Trophoblast cell (in vitro differentiated cells and primary cell): ENCODE measurements around the gene PDPN.
A peak's percentile ranks its signal among the peaks of the same experiment; 100 is the strongest.

ENCODE experiments used
- DNase-seq, 2 donors: peaks; one replicate each; pipeline ENCODE4 v3.0.0-alpha.2; 2016
- H2AFZ ChIP-seq: 2 replicates; pipeline ENCODE4 v1.6.1; 2013; ENCODE audit warnings: low read length, moderate library complexity, mild to moderate bottlenecking; ENCODE audit not compliant: insufficient read depth, poor library complexity
- H2AK5ac ChIP-seq: 2 replicates; pipeline ENCODE4 v1.6.1; 2013; ENCODE audit warnings: mild to moderate bottlenecking, low read length
- H2BK120ac ChIP-seq: 2 replicates; pipeline ENCODE4 v1.6.1; 2013; ENCODE audit warnings: low read length, mild to moderate bottlenecking, moderate library complexity; ENCODE audit not compliant: insufficient read depth, poor library complexity
- H2BK12ac ChIP-seq: 2 replicates; pipeline ENCODE4 v1.6.1; 2013; ENCODE audit warnings: mild to moderate bottlenecking, low read length, moderate library complexity
- H2BK5ac ChIP-seq: 2 replicates; pipeline ENCODE4 v1.6.1; 2013; ENCODE audit warnings: low read length, low read depth, moderate library complexity, mild to moderate bottlenecking; ENCODE audit not compliant: poor library complexity
- H3K14ac ChIP-seq: 2 replicates; pipeline ENCODE4 v1.6.1; 2013; ENCODE audit warnings: mild to moderate bottlenecking, low read length
- H3K18ac ChIP-seq: 2 replicates; pipeline ENCODE4 v1.6.1; 2013; ENCODE audit warnings: mild to moderate bottlenecking, low read length
- H3K23ac ChIP-seq: 2 replicates; pipeline ENCODE4 v1.6.1; 2013; ENCODE audit warnings: low read length
- H3K27ac ChIP-seq: 2 replicates; pipeline ENCODE4 v1.5.1; 2013; ENCODE audit warnings: low read depth, mild to moderate bottlenecking, inconsistent platforms, low read length, moderate library complexity
- H3K27me3 ChIP-seq: 2 replicates; pipeline ENCODE4 v1.6.1; 2013; ENCODE audit warnings: inconsistent platforms, mild to moderate bottlenecking, low read length, moderate library complexity; ENCODE audit not compliant: insufficient read depth
- H3K36me3 ChIP-seq, 2 experiments: 1 replicate in 1 of 2; 2 replicates in 1 of 2; pipeline ENCODE4 v1.6.1; 2013; ENCODE audit warnings: low read length in 2 of 2, mild to moderate bottlenecking in 2 of 2, moderate library complexity in 1 of 2; ENCODE audit not compliant: insufficient read depth in 2 of 2, control insufficient read depth in 1 of 2
- H3K4ac ChIP-seq: 2 replicates; pipeline ENCODE4 v1.6.1; 2013; ENCODE audit warnings: low read depth, mild to moderate bottlenecking, low read length, moderate library complexity
- H3K4me1 ChIP-seq, 2 experiments: 1 replicate in 1 of 2; 2 replicates in 1 of 2; pipeline ENCODE4 v1.6.1; 2013; ENCODE audit warnings: low read length in 2 of 2, mild to moderate bottlenecking in 2 of 2, moderate library complexity in 1 of 2; ENCODE audit not compliant: insufficient read depth in 2 of 2, control insufficient read depth in 1 of 2
- H3K4me2 ChIP-seq: 2 replicates; pipeline ENCODE4 v1.6.1; 2013; ENCODE audit warnings: inconsistent platforms, mild to moderate bottlenecking, low read length, moderate library complexity
- H3K4me3 ChIP-seq: 2 replicates; pipeline ENCODE4 v1.5.1; 2013; ENCODE audit warnings: mild to moderate bottlenecking, low read depth, low read length, inconsistent platforms
- H3K79me1 ChIP-seq: one replicate; pipeline ENCODE4 v1.6.1; 2013; ENCODE audit warnings: low read length
- H3K79me2 ChIP-seq: 2 replicates; pipeline ENCODE4 v1.6.1; 2013; ENCODE audit warnings: low read length, mild to moderate bottlenecking; ENCODE audit not compliant: control insufficient read depth, insufficient read depth, poor library complexity
- H3K9ac ChIP-seq: 2 replicates; pipeline ENCODE4 v1.6.1; 2013; ENCODE audit warnings: mild to moderate bottlenecking, low read length
- H3K9me3 ChIP-seq: 2 replicates; pipeline ENCODE4 v1.6.1; 2013; ENCODE audit warnings: low read depth, mild to moderate bottlenecking, control low read depth, inconsistent platforms, low read length; ENCODE audit not compliant: insufficient read depth
- H4K12ac ChIP-seq: 2 replicates; pipeline ENCODE4 v1.6.1; 2013; ENCODE audit warnings: low read depth, mild to moderate bottlenecking, low read length, moderate library complexity
- H4K8ac ChIP-seq: 2 replicates; pipeline ENCODE4 v1.6.1; 2013; ENCODE audit warnings: low read depth, mild to moderate bottlenecking, low read length, moderate library complexity
- H4K91ac ChIP-seq: one replicate; pipeline ENCODE4 v1.6.1; 2013; ENCODE audit warnings: low read depth, mild to moderate bottlenecking, low read length, moderate library complexity
- WGBS: extraction: QIAGEN DNeasy Blood & Tissue Kit; methylation state at CpG from one replicate; pipeline ENCODE4 v1.1.7; 2013; ENCODE audit warnings: missing lambda C conversion rate; ENCODE audit not compliant: insufficient read length, insufficient coverage; ENCODE audit errors: extremely low coverage; 5-methylcytosine and 5-hydroxymethylcytosine counted together

The PDPN gene

DNA sequence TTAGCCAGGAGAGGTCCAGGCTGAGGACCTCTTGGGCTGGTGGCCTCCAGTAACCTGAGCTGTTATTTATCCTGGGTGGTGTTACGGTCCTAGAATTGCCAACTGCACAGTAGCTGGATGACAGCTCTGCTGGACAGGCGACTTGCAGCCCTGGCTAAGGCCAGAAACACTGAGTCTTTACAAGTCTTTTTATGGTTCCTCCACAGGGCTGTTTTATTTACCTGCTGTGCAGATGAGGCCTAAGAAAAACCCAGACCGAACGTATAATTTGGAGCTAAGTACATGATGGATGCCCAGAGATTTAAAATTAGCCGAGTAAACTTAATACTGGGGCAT lies 39.4 kb upstream of the PDPN start:
- Histone ChIP-seq H2AK5ac (no peak overlapping the region), H3K4ac (no peak overlapping the region), H4K91ac (no peak overlapping the region), H3K9me3 (no peaks in the 10 kb centered on the region), H4K12ac (no peak overlapping the region), H2BK12ac (no peak overlapping the region), H3K9ac (no peak overlapping the region), H2BK5ac (no peak overlapping the region), H3K18ac (no peak overlapping the region), H3K27me3 (no peaks in the 10 kb centered on the region), H3K14ac (no peak overlapping the region), H3K79me1 (no peaks in the 10 kb centered on the region), H2AFZ (no peak overlapping the region), H3K27ac (no peak overlapping the region), H3K23ac (no peak overlapping the region), H3K36me3 (no peaks in the 10 kb centered on the region), H3K4me1 (peaks cover 0 to 1% of the 10 kb centered on the region in 2 experiments), H2BK120ac (no peak overlapping the region), H3K79me2 (no peaks in the 10 kb centered on the region), H3K4me3 (no peak overlapping the region), H4K8ac (no peak overlapping the region), H3K4me2 (no peak overlapping the region)
- no peak for DNase-seq
- no CpG with 5 or more reads among the region's 5 CpGs for WGBS

DNA sequence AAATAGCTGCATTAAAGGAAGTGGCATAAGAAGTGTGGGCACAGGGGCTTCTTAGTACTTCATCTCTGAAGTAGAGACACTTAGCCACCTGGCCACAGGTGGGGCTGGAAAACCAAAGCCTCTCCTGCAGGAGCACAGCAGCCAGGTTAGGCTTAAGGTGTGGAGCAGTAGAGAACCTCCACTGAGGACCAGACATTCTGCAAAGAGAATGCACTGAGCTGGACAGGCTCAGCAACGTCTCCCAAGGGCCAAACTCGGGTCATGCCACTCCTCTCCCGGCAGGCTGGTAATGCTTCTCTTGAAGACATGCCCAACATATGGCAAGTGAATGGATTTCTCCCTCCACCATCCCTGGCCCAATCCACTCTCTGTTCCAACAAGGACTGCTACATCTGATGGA lies 36.8 kb upstream of the PDPN start:
- Histone ChIP-seq H3K9me3 (no peaks in the 10 kb centered on the region), H3K27me3 (no peaks in the 10 kb centered on the region), H2BK5ac (no peak overlapping the region), H3K18ac (no peak overlapping the region), H3K4me3 (no peak overlapping the region), H3K27ac (no peak overlapping the region), H4K91ac (no peak overlapping the region), H3K4me2 (no peak overlapping the region), H2AFZ (no peak overlapping the region), H3K23ac (no peak overlapping the region), H3K36me3 (no peaks in the 10 kb centered on the region), H3K14ac (no peak overlapping the region), H4K8ac (no peak overlapping the region), H3K79me2 (no peaks in the 10 kb centered on the region), H3K79me1 (no peaks in the 10 kb centered on the region), H2BK120ac (no peak overlapping the region), H4K12ac (no peak overlapping the region), H2AK5ac (no peak overlapping the region), H3K9ac (no peak overlapping the region), H3K4me1 (peaks cover 0 to 3% of the 10 kb centered on the region in 2 experiments), H2BK12ac (no peak overlapping the region), H3K4ac (no peak overlapping the region)
- WGBS = no CpG with 5 or more reads among the region's 3 CpGs
- no peak for DNase-seq

DNA sequence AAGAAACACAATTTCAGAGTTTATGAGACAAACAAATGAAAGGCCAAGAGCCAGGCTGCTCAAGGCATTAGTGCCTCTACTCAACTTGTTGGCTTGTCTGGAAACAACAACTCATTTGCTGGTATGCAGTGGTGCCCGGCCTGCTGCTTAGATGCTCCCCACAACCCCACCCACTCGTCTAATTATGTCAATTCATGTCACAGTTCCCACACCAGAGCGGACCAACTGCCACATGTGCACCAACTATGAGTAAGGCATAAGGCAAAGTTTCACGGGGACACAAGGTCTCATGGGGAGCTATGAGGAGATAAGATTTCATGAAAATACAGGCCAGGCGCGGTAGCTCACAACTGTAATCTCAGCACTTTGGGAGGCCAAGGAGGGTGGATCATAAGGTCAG lies 35.4 kb upstream of the PDPN start:
- Histone ChIP-seq H2AFZ (no peak overlapping the region), H3K18ac (no peak overlapping the region), H3K9ac (no peak overlapping the region), H3K4ac (no peak overlapping the region), H3K4me1 (peaks cover 0 to 3% of the 10 kb centered on the region in 2 experiments), H3K79me1 (no peaks in the 10 kb centered on the region), H3K27me3 (no peaks in the 10 kb centered on the region), H4K8ac (no peak overlapping the region), H2BK120ac (no peak overlapping the region), H3K4me3 (no peak overlapping the region), H3K9me3 (no peaks in the 10 kb centered on the region), H2BK12ac (no peak overlapping the region), H3K23ac (no peak overlapping the region), H3K14ac (no peak overlapping the region), H3K79me2 (no peaks in the 10 kb centered on the region), H2AK5ac (no peak overlapping the region), H2BK5ac (no peak overlapping the region), H3K4me2 (no peak overlapping the region), H3K36me3 (no peaks in the 10 kb centered on the region), H4K12ac (no peak overlapping the region), H4K91ac (no peak overlapping the region), H3K27ac (no peak overlapping the region)
- no peak for DNase-seq
- WGBS = no CpG with 5 or more reads among the region's 6 CpGs

DNA sequence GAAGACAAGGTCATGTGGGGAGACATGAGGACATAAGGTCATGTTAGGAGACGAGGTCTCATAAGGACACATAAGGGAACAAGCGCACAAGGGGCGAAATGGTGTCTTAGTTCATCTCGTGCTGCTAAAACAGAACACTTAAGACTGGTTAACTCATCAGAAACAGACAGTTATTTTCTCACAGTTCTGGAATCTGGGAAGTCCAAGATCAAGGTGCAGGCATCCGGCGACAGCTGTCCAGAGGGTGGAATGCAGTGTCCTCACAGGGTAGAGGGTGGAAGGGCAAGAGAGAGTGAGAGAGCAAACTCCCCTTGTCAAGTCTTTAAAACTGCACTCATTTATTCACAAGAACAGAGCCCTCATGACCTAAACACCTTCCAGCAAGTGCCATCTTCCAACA lies 34.6 kb upstream of the PDPN start:
- WGBS = no CpG with 5 or more reads among the region's 6 CpGs
- Histone ChIP-seq H2BK12ac (no peak overlapping the region), H2AK5ac (no peak overlapping the region), H2BK120ac (no peak overlapping the region), H3K14ac (no peak overlapping the region), H3K9me3 (no peaks in the 10 kb centered on the region), H3K4me3 (no peak overlapping the region), H3K27me3 (no peaks in the 10 kb centered on the region), H3K23ac (no peak overlapping the region), H4K91ac (no peak overlapping the region), H3K79me2 (no peaks in the 10 kb centered on the region), H4K8ac (no peak overlapping the region), H3K4me1 (peaks cover 0 to 3% of the 10 kb centered on the region in 2 experiments), H4K12ac (no peak overlapping the region), H2BK5ac (no peak overlapping the region), H2AFZ (no peak overlapping the region), H3K4ac (no peak overlapping the region), H3K4me2 (no peak overlapping the region), H3K9ac (no peak overlapping the region), H3K18ac (no peak overlapping the region), H3K79me1 (no peaks in the 10 kb centered on the region), H3K36me3 (no peaks in the 10 kb centered on the region), H3K27ac (no peak overlapping the region)
- DNase-seq = peak; percentile 15 to 58
